Left lung (tissue), 10 donors: ENCODE results near the gene SH3YL1. TPM values are rescaled to one million over a fixed set of nuclear protein-coding genes. Genes with fewer than 3 reads are reported as not detected.
A peak's percentile ranks its signal among the peaks of the same experiment; 100 is the strongest.

ENCODE experiments used
- ATAC-seq: fragments of 200-7000 bp; cut with Tn5 transposase; one replicate; pipeline ENCODE4 v1.9.1; 2020; ENCODE audit warnings: moderate library complexity
- DNase-seq, 4 donors: peaks; one replicate each; pipeline ENCODE4 v3.0.0-alpha.2; 2013 to 2020
- H3K27ac ChIP-seq, 2 donors: fragments of 200-600 bp; sonication (generic) in 1 of 2; one replicate each; pipeline versions ENCODE4 v1.5.0 to v1.8.0; 2020 to 2021
- H3K27me3 ChIP-seq, 2 donors: fragments of 200-600 bp; sonication (generic) in 1 of 2; one replicate each; pipeline versions ENCODE4 v1.5.0 to v1.8.0; 2020 to 2021
- H3K36me3 ChIP-seq, 2 donors: fragments of 200-600 bp; sonication (generic) in 1 of 2; one replicate each; pipeline versions ENCODE4 v1.5.0 to v1.8.0; 2020 to 2021
- H3K4me1 ChIP-seq, 2 donors: fragments of 200-600 bp; one replicate each; pipeline ENCODE4 v1.8.0; 2021
- H3K4me3 ChIP-seq, 2 donors: fragments of 200-600 bp; sonication (generic) in 1 of 2; one replicate each; pipeline versions ENCODE4 v1.5.0 to v1.8.0; 2020 to 2021; ENCODE audit warnings: mild to moderate bottlenecking in 1 of 2
- H3K9me3 ChIP-seq, 2 donors: fragments of 200-600 bp; sonication (generic) in 1 of 2; one replicate each; pipeline versions ENCODE4 v1.5.0 to v1.8.0; 2020 to 2021
- intact Hi-C, 2 donors: fragments of 100-400 bp; cut with DNase I; formaldehyde crosslinking; loops; one replicate each; pipeline versions ENCODE4 v1.11.2 to v1.14.2; 2022
- polyA plus RNA-seq, 6 donors: library from polyadenylated mRNA; unstranded; fragments of 120-200 nt; gene quantifications; one replicate each; pipeline ENCODE4 v1.2.1, GENCODE V29; 2013; ENCODE audit not compliant: insufficient read length in 6 of 6
- total RNA-seq, 2 donors: library from RNA; stranded (reverse); fragmentation: NEBNext Ultra II Directional; extraction: Animal tissue kit (Norgen Biotek cat#: 25700); gene quantifications; one replicate each; pipeline ENCODE4 v1.2.1, GENCODE V29; 2021
- TF ChIP-seq, protein P1 (sequence below), 2 donors: fragments of 200-600 bp; sonication (generic) in 1 of 2; IDR thresholded peaks; one replicate each; pipeline versions ENCODE4 v1.5.0 to v1.8.0; 2021; ENCODE audit warnings: antibody characterized with exemption in 2 of 2
- donor health status: DM: no; HTN: yes; CAD: no.
- donor health status: DM: no; HTN: no; CAD: no.

SH3YL1 gene
- total and polyA plus RNA-seq, 8 donors: 49.1 to 157 (median 112) TPM

DNA sequence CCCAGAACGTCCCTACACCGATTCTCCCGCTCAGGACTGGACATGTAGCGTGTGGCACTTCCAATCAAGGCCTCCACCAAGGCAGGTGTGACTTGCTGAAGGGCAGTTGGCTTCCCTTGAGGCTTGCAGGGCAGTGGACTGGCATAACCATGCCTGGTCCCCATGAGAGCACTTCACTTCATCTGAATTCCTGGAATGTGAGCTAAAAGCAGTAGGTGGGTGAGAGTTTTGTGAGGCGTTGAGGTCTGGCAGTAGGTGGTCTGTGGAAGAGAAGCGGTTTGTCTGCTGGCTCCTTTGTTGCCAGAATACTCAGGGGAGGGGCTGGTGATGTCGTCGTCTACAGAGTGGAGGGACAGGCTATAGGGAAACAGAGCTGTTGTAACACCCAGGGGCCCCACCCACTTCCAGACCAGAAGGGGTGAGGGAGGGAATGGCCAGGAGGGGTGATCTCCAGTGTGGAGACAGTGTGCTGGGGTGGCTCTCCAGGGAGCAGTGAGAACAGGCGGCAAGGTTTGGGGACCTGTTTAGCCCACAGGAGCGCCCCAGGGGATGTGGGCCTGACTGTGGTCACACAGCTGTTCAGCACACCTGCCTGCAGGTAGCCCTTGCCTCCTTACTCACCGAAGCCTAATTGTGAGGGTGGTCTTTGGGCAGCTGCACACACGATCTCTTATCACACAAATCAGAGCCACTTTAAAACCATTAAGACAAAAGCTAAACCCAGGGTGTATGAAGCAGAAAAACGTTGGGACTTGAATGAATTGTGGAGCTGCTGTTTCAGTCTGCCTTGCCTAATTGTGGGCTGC is 45.5 kb upstream of the SH3YL1 start:
- peaks cover 0 to 12% of the 10 kb centered on the region in 2 donors for H3K27me3 ChIP-seq
- H3K4me1 ChIP-seq: no peaks in the 10 kb centered on the region
- intact Hi-C loops: no loop called here
- TF ChIP-seq, protein P1, sequence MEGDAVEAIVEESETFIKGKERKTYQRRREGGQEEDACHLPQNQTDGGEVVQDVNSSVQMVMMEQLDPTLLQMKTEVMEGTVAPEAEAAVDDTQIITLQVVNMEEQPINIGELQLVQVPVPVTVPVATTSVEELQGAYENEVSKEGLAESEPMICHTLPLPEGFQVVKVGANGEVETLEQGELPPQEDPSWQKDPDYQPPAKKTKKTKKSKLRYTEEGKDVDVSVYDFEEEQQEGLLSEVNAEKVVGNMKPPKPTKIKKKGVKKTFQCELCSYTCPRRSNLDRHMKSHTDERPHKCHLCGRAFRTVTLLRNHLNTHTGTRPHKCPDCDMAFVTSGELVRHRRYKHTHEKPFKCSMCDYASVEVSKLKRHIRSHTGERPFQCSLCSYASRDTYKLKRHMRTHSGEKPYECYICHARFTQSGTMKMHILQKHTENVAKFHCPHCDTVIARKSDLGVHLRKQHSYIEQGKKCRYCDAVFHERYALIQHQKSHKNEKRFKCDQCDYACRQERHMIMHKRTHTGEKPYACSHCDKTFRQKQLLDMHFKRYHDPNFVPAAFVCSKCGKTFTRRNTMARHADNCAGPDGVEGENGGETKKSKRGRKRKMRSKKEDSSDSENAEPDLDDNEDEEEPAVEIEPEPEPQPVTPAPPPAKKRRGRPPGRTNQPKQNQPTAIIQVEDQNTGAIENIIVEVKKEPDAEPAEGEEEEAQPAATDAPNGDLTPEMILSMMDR (IDR thresholded peaks at IDR 0.05): no peak
- no peak overlapping the region for H3K4me3 ChIP-seq
- H3K9me3 ChIP-seq: no peaks in the 10 kb centered on the region
- no peak for ATAC-seq
- no peak overlapping the region for H3K27ac ChIP-seq
- peak in 1 of 4 donors; percentile 40 for DNase-seq
- no peaks in the 10 kb centered on the region for H3K36me3 ChIP-seq

DNA sequence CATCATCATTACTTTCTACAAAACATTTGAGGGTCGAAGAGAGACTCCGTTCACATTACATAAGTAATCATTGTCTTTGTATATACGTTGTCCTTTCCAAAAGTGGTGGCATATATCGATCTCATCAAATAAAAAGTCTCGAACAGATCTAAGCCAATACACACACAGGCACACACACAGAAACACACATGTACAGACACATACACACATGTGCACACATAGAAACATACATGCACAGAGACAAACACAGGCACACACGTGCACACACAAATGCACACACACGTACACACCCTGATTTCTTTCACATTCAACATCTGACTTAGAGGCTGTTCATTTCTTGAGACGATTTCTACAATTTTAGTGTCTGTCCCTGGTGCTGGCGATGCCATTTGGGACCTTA is 41.5 kb upstream of the SH3YL1 start:
- ATAC-seq: no peak
- H3K4me1 ChIP-seq: no peaks in the 10 kb centered on the region

DNA sequence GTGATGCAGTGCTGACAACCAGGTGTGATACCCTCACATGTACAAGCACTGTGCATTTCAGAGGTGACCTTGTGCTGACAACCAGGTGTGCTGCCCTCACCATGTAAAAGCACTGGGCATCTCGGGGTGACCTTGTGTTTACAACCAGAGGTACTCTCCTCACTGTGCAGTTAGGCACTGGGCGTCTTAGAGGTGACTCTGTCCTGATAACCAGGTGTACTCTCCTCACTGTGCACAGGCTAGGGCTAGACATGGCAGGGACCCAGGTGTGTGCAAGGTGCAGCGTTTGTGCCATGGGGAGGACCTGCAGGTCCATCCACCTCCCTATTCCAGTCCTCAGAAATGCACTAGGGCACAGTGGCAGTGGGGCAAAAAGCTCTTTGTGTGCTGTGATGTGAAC is 32.5 kb upstream of the SH3YL1 start:
- no peaks in the 10 kb centered on the region for H3K36me3 ChIP-seq
- no peak overlapping the region for H3K27ac ChIP-seq
- ATAC-seq: no peak
- no peaks in the 10 kb centered on the region for H3K9me3 ChIP-seq
- H3K4me1 ChIP-seq: no peaks in the 10 kb centered on the region
- H3K4me3 ChIP-seq: no peak overlapping the region
- TF ChIP-seq, protein P1 (IDR thresholded peaks at IDR 0.05): no peak
- H3K27me3 ChIP-seq: peaks cover 0 to 27% of the 10 kb centered on the region in 2 donors
- intact Hi-C loops: no loop called here
- DNase-seq: no peak

More for the DNA sequence above, 41.5 kb upstream of the SH3YL1 start:
- Histone ChIP-seq H3K27me3 (peaks cover 0 to 2% of the 10 kb centered on the region in 2 donors), H3K27ac (no peak overlapping the region), H3K36me3 (no peaks in the 10 kb centered on the region), H3K9me3 (peaks cover 0 to 5% of the 10 kb centered on the region in 2 donors), H3K4me3 (no peak overlapping the region)
- intact Hi-C loops: no loop called here
- no peak for DNase-seq
- TF ChIP-seq, protein P1 (IDR thresholded peaks at IDR 0.05): no peak

DNA sequence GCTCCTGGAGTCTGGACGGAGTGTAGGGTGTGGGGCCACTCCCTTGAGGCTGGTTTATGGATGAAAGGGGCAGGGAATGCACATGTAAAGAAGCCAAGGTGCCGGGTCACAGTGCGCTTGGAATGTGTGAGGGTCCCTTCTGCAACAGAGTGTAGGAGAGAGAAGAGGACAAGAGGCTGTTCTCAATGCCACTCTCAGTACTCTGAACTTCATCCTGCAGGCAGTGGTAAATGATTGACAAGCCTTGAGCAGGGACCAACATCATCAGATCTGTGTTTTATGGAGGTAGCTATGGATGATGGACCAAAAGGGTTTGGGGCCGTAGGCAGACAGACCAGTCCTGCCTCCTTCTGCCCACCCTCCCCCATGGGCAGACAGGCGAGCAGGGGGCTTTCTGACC is 31.3 kb upstream of the SH3YL1 start:
- no peaks in the 10 kb centered on the region for H3K36me3 ChIP-seq
- H3K27ac ChIP-seq: no peak overlapping the region
- no peaks in the 10 kb centered on the region for H3K9me3 ChIP-seq
- no peak for DNase-seq
- intact Hi-C loops: no loop called here
- TF ChIP-seq, protein P1 (IDR thresholded peaks at IDR 0.05): no peak
- peaks cover 0 to 2% of the 10 kb centered on the region in 2 donors for H3K4me1 ChIP-seq
- no peak for ATAC-seq
- no peak overlapping the region for H3K4me3 ChIP-seq
- H3K27me3 ChIP-seq: peaks cover 0 to 40% of the 10 kb centered on the region in 2 donors

DNA sequence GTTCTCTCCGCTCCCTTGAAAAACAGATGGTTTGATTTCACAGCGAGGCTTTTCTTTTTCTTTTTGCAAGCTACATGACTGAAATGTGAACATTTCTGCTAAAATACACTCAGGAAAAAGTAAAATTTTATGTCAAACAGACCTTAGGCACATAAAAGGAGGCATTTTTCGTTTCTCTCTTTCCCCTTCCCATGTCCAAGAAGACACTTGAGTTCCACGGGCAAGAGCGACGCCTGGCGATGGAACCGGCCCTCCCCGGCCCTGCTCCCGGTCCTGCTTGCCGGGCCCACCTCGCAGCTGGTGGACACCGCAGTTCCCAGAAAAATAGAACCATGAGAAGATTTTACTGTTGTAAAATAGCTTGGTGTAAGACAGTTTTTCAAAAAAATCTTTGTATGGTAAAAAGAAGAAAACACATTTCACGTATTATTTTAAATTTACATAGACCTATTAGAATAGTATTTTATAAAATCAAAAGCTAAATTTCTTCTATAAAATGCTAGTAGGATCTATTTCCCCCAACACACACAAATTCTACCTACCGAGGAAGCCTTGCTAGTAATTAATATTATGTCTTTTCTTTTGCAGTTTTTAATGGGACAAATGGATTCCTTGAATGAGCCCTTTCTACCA is 26.4 kb upstream of the SH3YL1 start:
- Histone ChIP-seq H3K4me3 (peak overlapping the region; percentile 49 to 50), H3K27me3 (peaks cover 4 to 74% of the 10 kb centered on the region in 2 donors), H3K27ac (no peak overlapping the region), H3K36me3 (no peaks in the 10 kb centered on the region), H3K4me1 (peaks cover 2 to 34% of the 10 kb centered on the region in 2 donors), H3K9me3 (no peaks in the 10 kb centered on the region)
- TF ChIP-seq, protein P1 (IDR thresholded peaks at IDR 0.05): peak; percentile 65 to 77
- ATAC-seq: peak; percentile 85
- intact Hi-C loops: no loop called here
- peak; percentile 74 to 89 (median 81) for DNase-seq
